Vagina (tissue), 2 donors: Measurements from ENCODE around the gene SNX22. TPM values are rescaled to one million over a fixed set of nuclear protein-coding genes. Genes with fewer than 3 reads are reported as not detected.

Source experiments
- DNase-seq, 2 donors: peaks; one replicate each; pipeline ENCODE4 v3.0.0-alpha.2; 2017; ENCODE audit errors: extremely low spot score in 2 of 2
- H3K27ac ChIP-seq: fragments of 200-600 bp; sonication (generic); one replicate; pipeline ENCODE4 v1.5.1; 2019
- H3K27me3 ChIP-seq: fragments of 200-600 bp; sonication (generic); one replicate; pipeline ENCODE4 v1.5.1; 2019
- H3K36me3 ChIP-seq, 2 donors: fragments of 200-600 bp; sonication (generic); one replicate each; pipeline ENCODE4 v1.5.1; 2017 to 2019
- H3K4me1 ChIP-seq: fragments of 200-600 bp; sonication (generic); one replicate; pipeline ENCODE4 v1.5.1; 2019
- H3K4me3 ChIP-seq, 2 donors: fragments of 200-600 bp; sonication (generic); 1 replicate in 1 of 2; 2 replicates in 1 of 2; pipeline ENCODE4 v1.5.1; 2016 to 2019
- H3K9me3 ChIP-seq: fragments of 200-600 bp; sonication (generic); one replicate; pipeline ENCODE4 v1.5.1; 2019
- POLR2A ChIP-seq, 2 donors: fragments of 450-650 bp; IDR thresholded peaks; one replicate each; pipeline ENCODE4 v1.6.1; 2017; ENCODE audit warnings: antibody characterized with exemption in 2 of 2, mild to moderate bottlenecking in 2 of 2, moderate library complexity in 2 of 2
- POLR2AphosphoS5 ChIP-seq, 2 donors: sonication (generic); formaldehyde crosslinking; IDR thresholded peaks; one replicate each; pipeline ENCODE4 v1.9.0; 2017; ENCODE audit warnings: antibody characterized with exemption in 2 of 2, mild to moderate bottlenecking in 2 of 2, low read depth in 1 of 2; ENCODE audit not compliant: insufficient read depth in 1 of 2
- intact Hi-C: fragments of 100-400 bp; cut with DNase I; formaldehyde crosslinking; loops from one replicate; pipeline ENCODE4 v1.15.1; 2023
- total RNA-seq: library from RNA; depleted of rRNA; stranded (reverse); fragments of >200 nt; gene quantifications from one replicate; pipeline ENCODE4 v1.2.3, GENCODE V29; 2016
- TF ChIP-seq, protein P1 (sequence below), 3 experiments: fragments of 450-650 bp in 2 of 3; fragments of 200-600 bp in 1 of 3; sonication (generic) in 1 of 3; IDR thresholded peaks; one replicate each; pipeline ENCODE4 v1.5.1; 2017 to 2019; ENCODE audit warnings: antibody characterized with exemption in 3 of 3, mild to moderate bottlenecking in 2 of 3, moderate library complexity in 2 of 3

Gene SNX22
- total RNA-seq, 1 donor from 2014 or later: not detected

DNA sequence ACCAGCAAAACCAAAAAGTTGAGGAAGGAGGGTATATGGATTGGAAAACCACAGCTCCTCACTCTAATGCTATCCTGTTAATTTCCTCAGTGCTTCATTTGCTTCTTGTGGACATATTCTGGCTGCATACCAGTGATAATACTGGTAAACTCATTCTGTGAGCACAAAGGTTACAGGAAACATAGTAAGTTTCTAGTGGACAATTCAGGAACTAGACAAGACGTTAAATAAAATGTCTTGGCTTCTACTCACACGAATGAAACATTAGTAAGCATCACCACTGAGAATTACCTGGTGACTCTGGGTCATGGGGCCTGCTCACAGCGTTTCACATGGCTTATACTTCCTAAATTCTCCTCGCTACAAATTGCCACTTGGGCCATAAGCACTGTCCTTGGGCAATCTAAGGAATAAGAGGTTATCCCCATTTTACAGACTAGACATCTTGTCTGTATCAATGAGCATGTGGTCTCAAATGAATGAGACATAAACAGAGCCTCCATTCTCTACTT lies 31.4 kb downstream of the SNX22 start:
- H3K4me3 ChIP-seq: no peak overlapping the region
- no peaks in the 10 kb centered on the region for H3K9me3 ChIP-seq
- no peak for DNase-seq
- H3K27ac ChIP-seq: no peak overlapping the region
- H3K36me3 ChIP-seq: peaks cover 0 to 12% of the 10 kb centered on the region in 2 donors
- intact Hi-C loops: no loop called here
- no peaks in the 10 kb centered on the region for H3K4me1 ChIP-seq
- no peaks in the 10 kb centered on the region for H3K27me3 ChIP-seq
- TF ChIP-seq, protein P1, sequence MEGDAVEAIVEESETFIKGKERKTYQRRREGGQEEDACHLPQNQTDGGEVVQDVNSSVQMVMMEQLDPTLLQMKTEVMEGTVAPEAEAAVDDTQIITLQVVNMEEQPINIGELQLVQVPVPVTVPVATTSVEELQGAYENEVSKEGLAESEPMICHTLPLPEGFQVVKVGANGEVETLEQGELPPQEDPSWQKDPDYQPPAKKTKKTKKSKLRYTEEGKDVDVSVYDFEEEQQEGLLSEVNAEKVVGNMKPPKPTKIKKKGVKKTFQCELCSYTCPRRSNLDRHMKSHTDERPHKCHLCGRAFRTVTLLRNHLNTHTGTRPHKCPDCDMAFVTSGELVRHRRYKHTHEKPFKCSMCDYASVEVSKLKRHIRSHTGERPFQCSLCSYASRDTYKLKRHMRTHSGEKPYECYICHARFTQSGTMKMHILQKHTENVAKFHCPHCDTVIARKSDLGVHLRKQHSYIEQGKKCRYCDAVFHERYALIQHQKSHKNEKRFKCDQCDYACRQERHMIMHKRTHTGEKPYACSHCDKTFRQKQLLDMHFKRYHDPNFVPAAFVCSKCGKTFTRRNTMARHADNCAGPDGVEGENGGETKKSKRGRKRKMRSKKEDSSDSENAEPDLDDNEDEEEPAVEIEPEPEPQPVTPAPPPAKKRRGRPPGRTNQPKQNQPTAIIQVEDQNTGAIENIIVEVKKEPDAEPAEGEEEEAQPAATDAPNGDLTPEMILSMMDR (IDR thresholded peaks at IDR 0.05): no peak
- no peak for TF ChIP-seq POLR2AphosphoS5 (IDR thresholded peaks at IDR 0.05; ENCODE audit: insufficient read depth in 1 of 2, low read depth in 1 of 2)
- TF ChIP-seq POLR2A (IDR thresholded peaks at IDR 0.05): no peak

DNA sequence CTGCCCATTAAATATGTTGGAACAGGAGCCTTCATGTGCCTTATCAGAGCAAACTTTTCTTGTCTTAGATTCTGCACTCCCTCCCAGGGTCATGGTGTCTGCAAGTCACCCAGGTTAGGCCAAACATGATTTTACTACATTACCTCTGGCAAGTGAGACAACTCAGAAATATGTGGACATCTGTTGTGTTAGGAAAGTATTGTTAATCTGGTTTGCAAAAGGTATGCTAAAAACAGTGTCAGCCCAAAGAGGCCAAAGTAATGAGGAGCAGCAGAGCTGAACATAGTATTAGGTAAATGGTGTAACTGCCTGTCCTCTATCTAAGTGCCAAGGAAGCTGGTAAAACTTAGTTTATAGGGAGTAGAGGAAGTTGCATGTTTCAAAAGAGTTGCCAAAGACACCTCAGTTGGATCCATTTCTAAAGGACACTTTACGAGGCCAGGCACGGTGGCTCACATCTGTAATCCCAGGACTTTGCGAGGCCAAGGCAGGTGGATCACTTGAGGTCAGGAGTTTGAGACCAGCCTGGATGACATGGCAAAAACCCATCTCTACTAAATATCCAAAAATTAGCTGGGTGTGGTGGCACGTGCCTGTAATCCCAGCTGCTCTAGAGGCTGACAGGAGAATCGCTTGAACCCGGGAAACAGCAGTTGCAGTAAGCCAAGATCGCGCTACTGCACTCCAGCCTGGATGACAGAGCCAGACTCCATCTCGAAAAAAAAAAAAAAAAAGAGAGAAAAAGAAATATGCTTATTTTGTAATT lies 33.8 kb downstream of the SNX22 start:
- DNase-seq: no peak
- no peaks in the 10 kb centered on the region for H3K36me3 ChIP-seq
- H3K27ac ChIP-seq: no peak overlapping the region
- H3K4me3 ChIP-seq: no peak overlapping the region
- H3K4me1 ChIP-seq: no peaks in the 10 kb centered on the region
- H3K9me3 ChIP-seq: no peaks in the 10 kb centered on the region
- H3K27me3 ChIP-seq: no peaks in the 10 kb centered on the region
- TF ChIP-seq POLR2AphosphoS5 (IDR thresholded peaks at IDR 0.05; ENCODE audit: insufficient read depth in 1 of 2, low read depth in 1 of 2) (no peak), POLR2A (IDR thresholded peaks at IDR 0.05) (no peak)
- TF ChIP-seq, protein P1 (IDR thresholded peaks at IDR 0.05): no peak
- intact Hi-C loops: no loop called here

DNA sequence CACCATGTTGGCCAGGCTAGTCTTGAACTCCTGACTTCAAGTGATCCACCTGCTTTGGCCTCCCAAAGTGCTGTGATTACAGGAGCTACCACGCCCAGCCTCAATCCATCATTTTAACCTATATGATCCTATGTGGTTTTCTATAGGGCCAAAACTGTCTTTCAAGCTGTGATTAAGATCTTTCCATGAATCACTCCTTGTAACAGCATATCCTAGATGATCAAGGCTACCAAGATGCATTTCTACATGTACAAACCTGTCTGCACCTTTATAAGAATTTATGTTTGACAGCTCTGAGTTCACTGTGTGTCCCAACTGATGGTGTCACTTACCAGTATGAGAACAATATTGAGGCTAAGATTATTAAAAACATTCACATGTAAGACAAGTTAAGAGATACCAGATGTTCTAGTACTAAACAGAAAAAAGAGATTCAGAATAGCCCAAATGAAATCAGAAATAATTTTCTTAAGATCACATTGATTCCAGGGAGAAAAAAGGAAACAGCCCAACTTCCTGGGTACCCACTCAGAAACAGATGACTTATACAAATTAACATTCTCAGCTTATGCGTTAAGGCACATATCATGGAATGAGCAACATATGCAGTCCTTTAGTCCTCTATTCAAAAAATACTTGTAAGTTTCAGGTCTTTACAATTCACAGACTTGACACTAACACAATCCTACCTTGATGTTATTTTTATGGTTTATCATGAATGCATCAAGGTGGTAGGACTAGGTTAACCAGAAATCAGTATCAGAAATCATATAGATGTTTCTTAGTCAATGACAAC lies 36.1 kb downstream of the SNX22 start:
- H3K27ac ChIP-seq: no peak overlapping the region
- H3K4me1 ChIP-seq: no peaks in the 10 kb centered on the region
- H3K27me3 ChIP-seq: no peaks in the 10 kb centered on the region
- no peaks in the 10 kb centered on the region for H3K36me3 ChIP-seq
- intact Hi-C loops: no loop called here
- no peaks in the 10 kb centered on the region for H3K9me3 ChIP-seq
- TF ChIP-seq POLR2AphosphoS5 (IDR thresholded peaks at IDR 0.05; ENCODE audit: insufficient read depth in 1 of 2, low read depth in 1 of 2): peak in 1 of 2 donors; percentile 84
- TF ChIP-seq, protein P1 (IDR thresholded peaks at IDR 0.05): no peak
- TF ChIP-seq POLR2A (IDR thresholded peaks at IDR 0.05): no peak
- DNase-seq: no peak
- H3K4me3 ChIP-seq: no peak overlapping the region

DNA sequence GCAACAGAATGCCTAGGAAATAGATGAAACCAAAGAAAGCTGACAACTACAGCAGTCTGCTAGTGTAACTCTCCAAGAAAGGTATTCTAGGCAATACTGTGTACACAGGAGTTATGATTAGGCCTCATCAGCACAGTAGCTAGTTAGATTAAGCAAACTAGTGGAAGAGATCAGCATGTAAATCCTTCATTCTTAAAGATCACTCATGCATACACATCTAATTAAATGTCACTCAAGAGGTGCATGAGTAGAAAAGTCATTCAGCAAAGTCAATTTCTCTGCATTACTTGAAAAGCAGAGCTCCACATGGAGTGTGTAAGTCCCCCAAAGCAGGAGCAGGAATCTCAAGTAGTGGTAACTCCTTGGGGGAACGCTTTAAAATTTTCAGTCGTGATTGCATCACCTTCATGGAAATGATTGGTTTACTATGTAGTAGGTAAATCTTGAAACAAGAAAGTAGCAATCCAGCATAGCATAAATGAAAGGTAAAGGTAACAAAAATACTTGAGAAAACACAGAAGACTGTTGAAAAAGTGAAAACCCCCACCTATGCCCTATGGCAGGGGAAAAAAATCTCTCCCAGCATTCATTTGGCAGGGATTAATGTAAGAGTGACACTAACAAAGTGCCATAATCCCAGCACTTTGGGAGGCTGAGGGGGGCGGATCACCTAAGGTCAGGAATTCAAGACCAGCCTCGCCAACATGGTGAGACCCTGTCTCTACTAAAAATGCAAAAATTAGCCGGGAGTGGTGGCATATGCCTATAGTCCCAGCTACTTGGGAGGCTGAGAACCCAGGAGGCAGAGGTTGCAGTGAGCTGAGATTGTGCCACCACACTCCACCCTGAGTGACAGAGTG lies 40.7 kb downstream of the SNX22 start:
- no peak for TF ChIP-seq POLR2AphosphoS5 (IDR thresholded peaks at IDR 0.05; ENCODE audit: insufficient read depth in 1 of 2, low read depth in 1 of 2)
- TF ChIP-seq, protein P1 (IDR thresholded peaks at IDR 0.05): no peak
- TF ChIP-seq POLR2A (IDR thresholded peaks at IDR 0.05): no peak
- no peaks in the 10 kb centered on the region for H3K27me3 ChIP-seq
- no peak for DNase-seq
- peaks cover 0 to 12% of the 10 kb centered on the region in 2 donors for H3K36me3 ChIP-seq
- no peak overlapping the region for H3K4me3 ChIP-seq
- intact Hi-C loops: no loop called here
- peaks cover 1% of the 10 kb centered on the region for H3K4me1 ChIP-seq
- H3K27ac ChIP-seq: no peak overlapping the region
- H3K9me3 ChIP-seq: no peaks in the 10 kb centered on the region
